Liver (tissue), 3 donors: Measurements from ENCODE around the gene TAP1.
"Not testable (repeated sequence)": the region's sequence is repeated elsewhere in the genome, so short reads cannot be mapped to it uniquely, and the experiment has no call there.

Source experiments
- CTCF ChIP-seq: fragments of 150-350 bp; IDR thresholded peaks from 2 replicates; pipeline ENCODE4 v1.5.1; 2017; ENCODE audit warnings: improper control_type of control experiment, low read depth, low read length; ENCODE audit not compliant: missing input control
- FOXA1 ChIP-seq: IDR thresholded peaks from 2 replicates; pipeline ENCODE4 v1.6.1; 2016; ENCODE audit warnings: antibody characterized with exemption
- GABPA ChIP-seq, 2 donors: IDR thresholded peaks in 1 of 2; conservative IDR thresholded peaks in 1 of 2; 2 replicates each; pipeline ENCODE4 v1.6.1; 2016; ENCODE audit warnings: antibody characterized with exemption in 2 of 2, mild to moderate bottlenecking in 1 of 2, moderate library complexity in 1 of 2
- HNF4A ChIP-seq, 2 donors: conservative IDR thresholded peaks; 2 replicates each; pipeline ENCODE4 v1.6.1; 2016; ENCODE audit warnings: antibody characterized with exemption in 2 of 2, mild to moderate bottlenecking in 2 of 2
- JUND ChIP-seq, 2 donors: IDR thresholded peaks; 2 replicates each; pipeline ENCODE4 v1.6.1; 2016; ENCODE audit warnings: antibody characterized with exemption in 2 of 2
- RAD21 ChIP-seq, 2 donors: IDR thresholded peaks; 2 replicates each; pipeline ENCODE4 v1.6.1; 2016; ENCODE audit warnings: antibody characterized with exemption in 2 of 2, mild to moderate bottlenecking in 2 of 2
- REST ChIP-seq: IDR thresholded peaks from 2 replicates; pipeline ENCODE4 v1.6.1; 2016; ENCODE audit warnings: antibody characterized with exemption, mild to moderate bottlenecking
- SP1 ChIP-seq: IDR thresholded peaks from 2 replicates; pipeline ENCODE4 v1.6.1; 2018; ENCODE audit warnings: antibody characterized with exemption, mild to moderate bottlenecking
- TAF1 ChIP-seq: conservative IDR thresholded peaks from 2 replicates; pipeline ENCODE4 v1.6.1; 2016; ENCODE audit warnings: antibody characterized with exemption, mild to moderate bottlenecking
- donor health status: healthy.
- donor health status: healthy.

- not testable (repeated sequence) for TF ChIP-seq SP1; CTCF; RAD21 (IDR thresholded peaks at IDR 0.05); FOXA1; GABPA (IDR thresholded peaks at IDR 0.05 in 1 of 2, conservative IDR thresholded peaks at IDR 0.05 in 1 of 2); HNF4A (conservative IDR thresholded peaks at IDR 0.05); REST; TAF1; JUND (IDR thresholded peaks at IDR 0.05)
Observed at GRCh38 chr6:32805404-32805803, 48.1 kb downstream of the TAP1 start.
